ENCODE results near the gene LRMDA. TPM values are rescaled to one million over a fixed set of nuclear protein-coding genes. Genes with fewer than 3 reads are reported as not detected.

LRMDA gene
- total and polyA plus RNA-seq, 2 of the 13 experiments (the other 11 are each of a cell fraction or from before 2014, with no cell fraction given): 13.4 to 22.0 TPM

GRCh38 chr10:76444034-76444800 is 1012.8 kb downstream of the LRMDA start:
- ATAC-seq (no peak), DNase-seq (ENCODE audit: low spot score) (no peak), FAIRE-seq (no peak)
- H3K79me2 ChIP-seq (ENCODE audit: insufficient read depth, low read length): no peaks in the 10 kb centered on the region
- H2AFZ ChIP-seq (ENCODE audit: low read length): no peak overlapping the region
- H4K20me1 ChIP-seq (ENCODE audit: insufficient read depth, low read length): no peaks in the 10 kb centered on the region
- H3K4me3 ChIP-seq (replicated peaks in 1 of 3; ENCODE audit: insufficient read depth in 1 of 3, low read depth in 2 of 3, low read length in 3 of 3): no peak overlapping the region
- H3K4me2 ChIP-seq (ENCODE audit: low read depth, low read length): no peak overlapping the region
- no peaks in the 10 kb centered on the region for H3K36me3 ChIP-seq (replicated peaks in 1 of 2; ENCODE audit: control insufficient read depth in 1 of 2, insufficient read depth in 2 of 2, low read length in 2 of 2)
- H3K27ac ChIP-seq (ENCODE audit: extremely low read length, insufficient read depth, low read length): no peak overlapping the region
- ChIA-PET POLR2A (no interaction called here), CTCF (ENCODE audit: low intra/inter-chr PET ratio, low total read pairs) (no interaction called here)
- H3K9me3 ChIP-seq (ENCODE audit: low read length): no peaks in the 10 kb centered on the region
- WGBS (ENCODE audit: low lambda C conversion rate): 51% methylated on average over 6 of the region's 6 CpGs
- intact Hi-C loops (cut with micrococcal nuclease; ENCODE audit: unreplicated experiment) (no loop called here), in situ Hi-C loops (cut with HindIII; ENCODE audit: extremely low pct_ligation_motif_present, low pct_unique_long_range_greater_than_20kb) (no loop called here)
- H3K27me3 ChIP-seq (ENCODE audit: control insufficient read depth in 1 of 2, insufficient read depth in 2 of 2, low read length in 2 of 2): no peaks in the 10 kb centered on the region
- H3K4me1 ChIP-seq (ENCODE audit: insufficient read depth, low read length): no peaks in the 10 kb centered on the region
- H3K9ac ChIP-seq (ENCODE audit: insufficient read depth, low read depth, low read length): no peak overlapping the region
- no TSS peak for BruUV-seq (replicated peaks)
- no peak for TF ChIP-seq CBX1 (IDR thresholded peaks at IDR 0.05; ENCODE audit: low read depth)
- TF ChIP-seq AKNA (CRISPR knock-in tag; IDR thresholded peaks at IDR 0.05; ENCODE audit: borderline replicate concordance): no peak
- no peak for TF ChIP-seq JUND (CRISPR knock-in tag; IDR thresholded peaks at IDR 0.05)
- TF ChIP-seq KDM5B (CRISPR knock-in tag; IDR thresholded peaks at IDR 0.05; ENCODE audit: borderline replicate concordance): no peak
- TF ChIP-seq ZBTB26 (CRISPR knock-in tag; IDR thresholded peaks at IDR 0.05; ENCODE audit: borderline replicate concordance): no peak
- no peak for TF ChIP-seq ZFYVE20 (CRISPR knock-in tag; IDR thresholded peaks at IDR 0.05; ENCODE audit: borderline replicate concordance, low read depth)

Data from HepG2 (cell line).